Endothelial cell of umbilical vein (primary cell): ENCODE results near the gene RASD2. TPM values are rescaled to one million over a fixed set of nuclear protein-coding genes. Genes with fewer than 3 reads are reported as not detected.

ENCODE experiments used
- BruUV-seq: library from RNA; stranded (reverse); fragments of 400-500 nt; replicated peaks from 2 replicates; lab custom pipeline; 2021; lab: Mats Ljungman, UMichigan
- CTCF ChIA-PET: fragments of 300-600, 350-600 bp; sonication (Branson Sonifier 250); formaldehyde crosslinking; loops from one replicate; lab custom pipeline; 2021; ENCODE audit warnings: antibody characterized with exemption, inconsistent platforms; lab: Charles Lee
- POLR2A ChIA-PET: fragments of 300-600, 350-600 bp; sonication (Branson Sonifier 250); formaldehyde crosslinking; loops from one replicate; lab custom pipeline; 2021; ENCODE audit warnings: antibody characterized with exemption, inconsistent platforms; lab: Charles Lee
- DNase-seq: peaks from one replicate; pipeline ENCODE4 v3.0.0-alpha.2; 2011; ENCODE audit warnings: low read depth, low spot score
- FAIRE-seq: peaks from 2 replicates; lab custom pipeline; 2011; peaks lifted over from hg19 to GRCh38; lab: Jason Lieb, UNC
- H2AFZ ChIP-seq: 2 replicates; pipeline ENCODE4 v1.6.0; 2012; ENCODE audit warnings: low read depth, low read length, control low read depth, inconsistent platforms
- H3K27ac ChIP-seq: 2 replicates; pipeline ENCODE4 v1.5.1; 2011; ENCODE audit warnings: low read depth, mild to moderate bottlenecking, control low read depth, low read length, moderate library complexity; ENCODE audit not compliant: insufficient read depth
- H3K27me3 ChIP-seq, 2 experiments: 2 replicates each; pipeline versions ENCODE4 v1.6.0 to v1.6.1; 2011; ENCODE audit warnings: low read length in 2 of 2, mixed read lengths in 1 of 2; ENCODE audit not compliant: control insufficient read depth in 2 of 2, insufficient read depth in 2 of 2
- H3K36me3 ChIP-seq, 2 experiments: 2 replicates in 1 of 2; 3 replicates in 1 of 2; pipeline ENCODE4 v1.5.1; 2011; ENCODE audit warnings: low read length in 2 of 2, mild to moderate bottlenecking in 1 of 2, moderate library complexity in 1 of 2; ENCODE audit not compliant: control insufficient read depth in 2 of 2, insufficient read depth in 2 of 2; ENCODE audit errors: extremely low read depth in 1 of 2
- H3K4me1 ChIP-seq: 3 replicates; pipeline ENCODE4 v1.5.1; 2011; ENCODE audit warnings: mild to moderate bottlenecking, low read length; ENCODE audit not compliant: control insufficient read depth, insufficient read depth; ENCODE audit errors: extremely low read depth
- H3K4me2 ChIP-seq: 2 replicates; pipeline ENCODE4 v1.6.1; 2011; ENCODE audit warnings: low read length, control low read depth, mixed read lengths; ENCODE audit not compliant: insufficient read depth
- H3K4me3 ChIP-seq, 3 experiments: fragments of 200-600 bp in 1 of 3; sonication (generic), shearing (Covaris generic) in 1 of 3; replicated peaks in 1 of 3; 2 replicates each; pipeline ENCODE4 v1.5.1; 2011 to 2016; ENCODE audit warnings: control low read depth in 3 of 3, low read length in 3 of 3, mild to moderate bottlenecking in 2 of 3, inconsistent platforms in 1 of 3, low read depth in 1 of 3, moderate library complexity in 1 of 3; ENCODE audit not compliant: insufficient read depth in 1 of 3
- H3K79me2 ChIP-seq: 2 replicates; pipeline ENCODE4 v1.6.0; 2012; ENCODE audit warnings: low read length, inconsistent platforms; ENCODE audit not compliant: control insufficient read depth, insufficient read depth
- H3K9ac ChIP-seq: replicated peaks from 2 replicates; pipeline ENCODE3; 2011; ENCODE audit warnings: low read length, control low read depth; ENCODE audit not compliant: insufficient read depth; ENCODE audit errors: extremely low read depth
- H3K9me1 ChIP-seq: replicated peaks from 3 replicates; pipeline ENCODE4 v1.6.0; 2011; ENCODE audit warnings: mild to moderate bottlenecking, low read length; ENCODE audit not compliant: control insufficient read depth, insufficient read depth; ENCODE audit errors: extremely low read depth
- H3K9me3 ChIP-seq: replicated peaks from 2 replicates; pipeline ENCODE4 v1.5.1; 2012; ENCODE audit warnings: low read length, inconsistent platforms; ENCODE audit not compliant: control insufficient read depth, insufficient read depth
- H4K20me1 ChIP-seq: replicated peaks from 2 replicates; pipeline ENCODE3; 2011; ENCODE audit warnings: mild to moderate bottlenecking, low read length; ENCODE audit not compliant: control insufficient read depth, insufficient read depth; ENCODE audit errors: extremely low read depth
- CTCF ChIP-seq, 2 donors: IDR thresholded peaks; 1 replicate in 1 of 2; 2 replicates in 1 of 2; pipeline ENCODE4 v1.5.1; 2011; ENCODE audit warnings: low read length in 2 of 2, mild to moderate bottlenecking in 2 of 2, moderate library complexity in 2 of 2, control low read depth in 1 of 2, inconsistent platforms in 1 of 2, low read depth in 1 of 2; ENCODE audit not compliant: insufficient read depth in 1 of 2; ENCODE audit errors: extremely low read depth in 1 of 2
- GATA2 ChIP-seq: IDR thresholded peaks from 2 replicates; pipeline ENCODE4 v1.7.0; 2011; ENCODE audit warnings: low read depth, mild to moderate bottlenecking, moderate library complexity, mixed read lengths, low read length; ENCODE audit not compliant: insufficient read length, insufficient read depth
- JUN ChIP-seq: IDR thresholded peaks from 2 replicates; pipeline ENCODE4 v1.6.1; 2011; ENCODE audit warnings: borderline replicate concordance, low read depth; ENCODE audit not compliant: insufficient read length, insufficient read depth
- MAX ChIP-seq: IDR thresholded peaks from 2 replicates; pipeline ENCODE4 v1.6.1; 2011; ENCODE audit not compliant: insufficient read depth, insufficient read length
- MYC ChIP-seq: IDR thresholded peaks from one replicate; pipeline ENCODE4 v1.6.1; 2011; ENCODE audit warnings: mild to moderate bottlenecking, low read depth, low read length
- POLR2A ChIP-seq: IDR thresholded peaks from 2 replicates; pipeline ENCODE4 v1.6.1; 2012; ENCODE audit warnings: low read depth, mild to moderate bottlenecking, control low read depth, low read length
- dilution Hi-C: fragments of 300-500 bp; cut with MboI; formaldehyde crosslinking; loops from one replicate; pipeline ENCODE4 v1.15.0; 2019; ENCODE audit warnings: low sequenced_read_pairs; ENCODE audit not compliant: extremely low pct_ligation_motif_present
- intact Hi-C: fragments of 100-400 bp; cut with micrococcal nuclease; formaldehyde crosslinking; loops from one replicate; pipeline ENCODE4 v1.10.0; 2022
- polyA plus RNA-seq, 4 experiments: library from polyadenylated mRNA; depleted of rRNA in 3 of 4; stranded (reverse) in 3 of 4; unstranded in 1 of 4; fragments of >200 nt; gene quantifications; 2 replicates each; pipeline versions ENCODE4 v1.2.1 to v1.2.3, GENCODE V29; 2011 to 2012; ENCODE audit warnings: missing spikeins in 1 of 4
- total RNA-seq: library from RNA; stranded (reverse); gene quantifications from 2 replicates; pipeline ENCODE4 v1.2.3, GENCODE V29; 2021

The RASD2 gene
- total and polyA plus RNA-seq, 2 donors (not counting 3 experiments of a cell fraction or from before 2014, with no cell fraction given): not detected

GRCh38 chr22:35517769-35518530 is 22.7 kb upstream of the RASD2 start:
- intact Hi-C loops (no loop called here), dilution Hi-C loops (no loop called here)
- H3K79me2 ChIP-seq: no peaks in the 10 kb centered on the region
- TF ChIP-seq JUN (no peak), CTCF (IDR thresholded peaks at IDR 0.05; ENCODE audit: extremely low read depth in 1 of 2, insufficient read depth in 1 of 2, low read depth in 1 of 2, low read length in 2 of 2) (no peak), MAX (no peak), GATA2 (no peak), MYC (no peak), POLR2A (no peak)
- CTCF ChIA-PET: interaction anchor here (1.3 to 1.8 kb wide), 2 partner anchors 58 to 88 kb away, joined by 3 read pairs; no protein-coding TSS in a partner anchor
- FAIRE-seq (no peak), DNase-seq (no peak)
- H4K20me1 ChIP-seq: no peaks in the 10 kb centered on the region
- H3K27me3 ChIP-seq: peaks cover 7 to 32% of the 10 kb centered on the region in 2 experiments
- H3K27ac ChIP-seq: no peak overlapping the region
- POLR2A ChIA-PET: no interaction called here
- H3K4me2 ChIP-seq: no peak overlapping the region
- no peak overlapping the region for H3K4me3 ChIP-seq
- no TSS peak for BruUV-seq
- H3K9me3 ChIP-seq: no peaks in the 10 kb centered on the region
- H3K9ac ChIP-seq: no peak overlapping the region
- H2AFZ ChIP-seq: no peak overlapping the region
- H3K9me1 ChIP-seq: no peaks in the 10 kb centered on the region
- peaks cover 4% of the 10 kb centered on the region for H3K4me1 ChIP-seq
- no peaks in the 10 kb centered on the region for H3K36me3 ChIP-seq
